Measurements from ENCODE around the gene LRRC51.
"Not testable (repeated sequence)": the region's sequence is repeated elsewhere in the genome, so short reads cannot be mapped to it uniquely, and the experiment has no call there.

Gene LRRC51

DNA sequence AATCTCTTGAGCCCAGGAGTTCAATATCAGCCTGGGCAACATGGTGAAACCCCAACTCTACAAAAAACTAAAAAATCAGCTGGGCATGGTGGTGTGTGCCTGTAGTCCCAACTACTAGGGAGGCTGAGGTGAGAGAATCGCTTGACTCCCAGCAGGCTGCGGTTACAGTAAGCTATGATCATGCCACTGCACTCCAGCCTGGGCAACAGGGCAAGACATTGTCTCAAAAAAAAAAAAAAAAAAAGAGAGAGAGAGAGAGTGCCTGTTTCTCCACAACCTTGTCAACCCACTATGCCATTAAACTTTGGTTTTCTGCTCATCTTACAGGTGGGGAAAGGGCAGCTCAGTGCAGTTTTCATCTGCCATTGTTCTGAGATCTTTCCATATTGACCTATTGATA is 60.0 kb downstream of the LRRC51 start:
- TF ChIP-seq, protein P1, sequence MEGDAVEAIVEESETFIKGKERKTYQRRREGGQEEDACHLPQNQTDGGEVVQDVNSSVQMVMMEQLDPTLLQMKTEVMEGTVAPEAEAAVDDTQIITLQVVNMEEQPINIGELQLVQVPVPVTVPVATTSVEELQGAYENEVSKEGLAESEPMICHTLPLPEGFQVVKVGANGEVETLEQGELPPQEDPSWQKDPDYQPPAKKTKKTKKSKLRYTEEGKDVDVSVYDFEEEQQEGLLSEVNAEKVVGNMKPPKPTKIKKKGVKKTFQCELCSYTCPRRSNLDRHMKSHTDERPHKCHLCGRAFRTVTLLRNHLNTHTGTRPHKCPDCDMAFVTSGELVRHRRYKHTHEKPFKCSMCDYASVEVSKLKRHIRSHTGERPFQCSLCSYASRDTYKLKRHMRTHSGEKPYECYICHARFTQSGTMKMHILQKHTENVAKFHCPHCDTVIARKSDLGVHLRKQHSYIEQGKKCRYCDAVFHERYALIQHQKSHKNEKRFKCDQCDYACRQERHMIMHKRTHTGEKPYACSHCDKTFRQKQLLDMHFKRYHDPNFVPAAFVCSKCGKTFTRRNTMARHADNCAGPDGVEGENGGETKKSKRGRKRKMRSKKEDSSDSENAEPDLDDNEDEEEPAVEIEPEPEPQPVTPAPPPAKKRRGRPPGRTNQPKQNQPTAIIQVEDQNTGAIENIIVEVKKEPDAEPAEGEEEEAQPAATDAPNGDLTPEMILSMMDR (conservative IDR thresholded peaks at IDR 0.05; ENCODE audit: low read length): no peak
- no peak for TF ChIP-seq EZH2phosphoT487 (IDR thresholded peaks at IDR 0.05; ENCODE audit: borderline replicate concordance)
- Histone ChIP-seq H3F3A (ENCODE audit: low read depth) (no peaks in the 10 kb centered on the region), H3K4me1 (ENCODE audit: insufficient read depth, low read length, poor library complexity, severe bottlenecking) (no peaks in the 10 kb centered on the region), H3K4me2 (ENCODE audit: low read depth, low read length, poor library complexity, severe bottlenecking) (no peak overlapping the region), H2AFZ (ENCODE audit: low read length) (no peak overlapping the region), H3K9me2 (replicated peaks; ENCODE audit: low read depth, low read length) (no peaks in the 10 kb centered on the region), H4K20me1 (ENCODE audit: insufficient read depth, low read length, poor library complexity, severe bottlenecking) (no peaks in the 10 kb centered on the region), H3K36me3 (ENCODE audit: insufficient read depth, low read length) (no peaks in the 10 kb centered on the region), H3K4me3 (ENCODE audit: low read length, poor library complexity, severe bottlenecking) (no peak overlapping the region), H3K9ac (ENCODE audit: low read depth, low read length, poor library complexity, severe bottlenecking) (no peak overlapping the region), H3K27me3 (ENCODE audit: insufficient read depth, low read length, poor library complexity, severe bottlenecking) (no peaks in the 10 kb centered on the region), H3K79me2 (ENCODE audit: insufficient read depth, low read length) (no peaks in the 10 kb centered on the region), H3K9me3 (ENCODE audit: insufficient read depth, low read depth, low read length) (no peaks in the 10 kb centered on the region)

DNA sequence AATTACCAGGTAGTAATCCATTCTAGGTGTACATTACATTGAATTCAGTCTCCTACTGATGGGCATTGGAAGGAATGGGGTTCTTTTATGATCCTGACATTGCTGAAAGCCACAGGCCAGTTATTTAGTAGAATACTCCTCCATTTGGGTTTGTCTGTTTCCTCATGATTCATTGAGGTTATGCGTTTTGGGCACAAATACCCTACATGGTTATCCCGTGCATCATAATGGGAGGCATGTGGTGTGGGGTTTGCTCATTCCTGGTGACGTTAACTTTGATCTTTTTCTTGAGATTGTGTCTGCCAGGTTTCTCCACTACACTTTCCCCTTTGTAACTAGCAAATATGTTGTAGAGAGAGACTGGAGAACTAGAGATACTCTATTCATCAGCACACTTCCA is 60.4 kb downstream of the LRRC51 start:
- no peaks in the 10 kb centered on the region for H3F3A ChIP-seq (ENCODE audit: low read depth)
- no peaks in the 10 kb centered on the region for H3K9me2 ChIP-seq (replicated peaks; ENCODE audit: low read depth, low read length)
- no peak overlapping the region for H2AFZ ChIP-seq (ENCODE audit: low read length)
- no peaks in the 10 kb centered on the region for H3K4me1 ChIP-seq (ENCODE audit: insufficient read depth, low read length, poor library complexity, severe bottlenecking)
- H3K9me3 ChIP-seq (ENCODE audit: insufficient read depth, low read depth, low read length): no peaks in the 10 kb centered on the region
- H3K4me2 ChIP-seq (ENCODE audit: low read depth, low read length, poor library complexity, severe bottlenecking): no peak overlapping the region
- TF ChIP-seq, protein P1 (conservative IDR thresholded peaks at IDR 0.05; ENCODE audit: low read length): no peak
- no peak for TF ChIP-seq EZH2phosphoT487 (IDR thresholded peaks at IDR 0.05; ENCODE audit: borderline replicate concordance)
- H4K20me1 ChIP-seq (ENCODE audit: insufficient read depth, low read length, poor library complexity, severe bottlenecking): no peaks in the 10 kb centered on the region
- H3K4me3 ChIP-seq (ENCODE audit: low read length, poor library complexity, severe bottlenecking): no peak overlapping the region
- H3K27me3 ChIP-seq (ENCODE audit: insufficient read depth, low read length, poor library complexity, severe bottlenecking): no peaks in the 10 kb centered on the region
- no peaks in the 10 kb centered on the region for H3K79me2 ChIP-seq (ENCODE audit: insufficient read depth, low read length)
- no peak overlapping the region for H3K9ac ChIP-seq (ENCODE audit: low read depth, low read length, poor library complexity, severe bottlenecking)
- H3K36me3 ChIP-seq (ENCODE audit: insufficient read depth, low read length): no peaks in the 10 kb centered on the region

DNA sequence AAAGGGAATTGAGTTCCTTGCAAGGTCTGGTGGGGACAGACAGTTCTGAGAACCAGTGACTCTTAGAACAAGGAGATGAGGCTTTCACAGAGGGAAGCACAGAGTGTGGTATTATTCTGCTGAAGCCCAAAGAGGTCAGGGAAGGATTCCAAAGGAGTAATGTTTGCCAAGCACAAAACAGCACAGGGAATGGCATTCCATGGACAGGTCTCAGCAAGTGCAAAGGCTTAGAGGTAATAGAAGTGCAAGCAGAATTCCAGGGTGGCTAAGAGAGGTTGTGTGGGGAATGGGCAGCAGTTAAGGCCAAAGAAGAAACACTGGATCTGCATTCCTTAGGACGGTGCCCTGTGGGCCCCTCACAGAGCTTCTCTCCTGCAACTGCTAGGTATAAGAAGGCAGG is 61.4 kb downstream of the LRRC51 start:
- H3K79me2 ChIP-seq (ENCODE audit: insufficient read depth, low read length); H3K9me2 ChIP-seq (replicated peaks; ENCODE audit: low read depth, low read length); H4K20me1 ChIP-seq (ENCODE audit: insufficient read depth, low read length, poor library complexity, severe bottlenecking); H3K4me2 ChIP-seq (ENCODE audit: low read depth, low read length, poor library complexity, severe bottlenecking); H3K9ac ChIP-seq (ENCODE audit: low read depth, low read length, poor library complexity, severe bottlenecking); H3F3A ChIP-seq (ENCODE audit: low read depth); H2AFZ ChIP-seq (ENCODE audit: low read length); H3K4me1 ChIP-seq (ENCODE audit: insufficient read depth, low read length, poor library complexity, severe bottlenecking); H3K36me3 ChIP-seq (ENCODE audit: insufficient read depth, low read length); H3K9me3 ChIP-seq (ENCODE audit: insufficient read depth, low read depth, low read length); H3K27me3 ChIP-seq (ENCODE audit: insufficient read depth, low read length, poor library complexity, severe bottlenecking); H3K4me3 ChIP-seq (ENCODE audit: low read length, poor library complexity, severe bottlenecking): not testable (repeated sequence)

DNA sequence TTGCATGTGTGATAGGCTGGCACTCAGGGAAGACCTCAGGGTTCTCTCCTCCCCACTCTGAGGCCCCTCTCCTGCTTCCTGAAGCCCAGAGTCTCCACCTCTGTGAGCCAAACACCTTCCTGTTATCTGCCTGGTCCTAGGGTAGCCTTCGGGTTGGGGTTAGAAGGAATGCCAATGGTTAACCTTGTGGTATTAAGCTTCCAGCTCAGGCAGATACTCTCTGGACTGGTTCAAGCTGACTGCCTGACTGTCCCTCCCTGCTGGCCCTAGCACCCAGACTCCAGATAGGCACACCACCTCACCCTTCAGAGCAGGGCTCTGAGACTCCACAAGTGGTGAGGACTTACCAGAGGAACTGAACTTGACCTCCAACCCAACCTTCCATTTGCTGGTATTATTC is 61.9 kb downstream of the LRRC51 start:
- H3K9ac ChIP-seq (ENCODE audit: low read depth, low read length, poor library complexity, severe bottlenecking); H3K4me1 ChIP-seq (ENCODE audit: insufficient read depth, low read length, poor library complexity, severe bottlenecking); H3K36me3 ChIP-seq (ENCODE audit: insufficient read depth, low read length); H4K20me1 ChIP-seq (ENCODE audit: insufficient read depth, low read length, poor library complexity, severe bottlenecking); H3F3A ChIP-seq (ENCODE audit: low read depth); H3K79me2 ChIP-seq (ENCODE audit: insufficient read depth, low read length); H2AFZ ChIP-seq (ENCODE audit: low read length); H3K27me3 ChIP-seq (ENCODE audit: insufficient read depth, low read length, poor library complexity, severe bottlenecking); H3K4me2 ChIP-seq (ENCODE audit: low read depth, low read length, poor library complexity, severe bottlenecking); H3K4me3 ChIP-seq (ENCODE audit: low read length, poor library complexity, severe bottlenecking); H3K9me3 ChIP-seq (ENCODE audit: insufficient read depth, low read depth, low read length); H3K9me2 ChIP-seq (replicated peaks; ENCODE audit: low read depth, low read length): not testable (repeated sequence)
